NCI-H2196 treated with DMSO at 0.1 percent for 48 hours (cell line): ENCODE measurements around the gene PFN3.
A peak's percentile ranks its signal among the peaks of the same experiment; 100 is the strongest.

Experiments
- DNase-seq: peaks from one replicate; lab custom pipeline; 2025; ENCODE audit not compliant: unreplicated experiment; lab: John Stamatoyannopoulos, UW

PFN3 gene, protein sequence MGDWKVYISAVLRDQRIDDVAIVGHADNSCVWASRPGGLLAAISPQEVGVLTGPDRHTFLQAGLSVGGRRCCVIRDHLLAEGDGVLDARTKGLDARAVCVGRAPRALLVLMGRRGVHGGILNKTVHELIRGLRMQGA

DNA sequence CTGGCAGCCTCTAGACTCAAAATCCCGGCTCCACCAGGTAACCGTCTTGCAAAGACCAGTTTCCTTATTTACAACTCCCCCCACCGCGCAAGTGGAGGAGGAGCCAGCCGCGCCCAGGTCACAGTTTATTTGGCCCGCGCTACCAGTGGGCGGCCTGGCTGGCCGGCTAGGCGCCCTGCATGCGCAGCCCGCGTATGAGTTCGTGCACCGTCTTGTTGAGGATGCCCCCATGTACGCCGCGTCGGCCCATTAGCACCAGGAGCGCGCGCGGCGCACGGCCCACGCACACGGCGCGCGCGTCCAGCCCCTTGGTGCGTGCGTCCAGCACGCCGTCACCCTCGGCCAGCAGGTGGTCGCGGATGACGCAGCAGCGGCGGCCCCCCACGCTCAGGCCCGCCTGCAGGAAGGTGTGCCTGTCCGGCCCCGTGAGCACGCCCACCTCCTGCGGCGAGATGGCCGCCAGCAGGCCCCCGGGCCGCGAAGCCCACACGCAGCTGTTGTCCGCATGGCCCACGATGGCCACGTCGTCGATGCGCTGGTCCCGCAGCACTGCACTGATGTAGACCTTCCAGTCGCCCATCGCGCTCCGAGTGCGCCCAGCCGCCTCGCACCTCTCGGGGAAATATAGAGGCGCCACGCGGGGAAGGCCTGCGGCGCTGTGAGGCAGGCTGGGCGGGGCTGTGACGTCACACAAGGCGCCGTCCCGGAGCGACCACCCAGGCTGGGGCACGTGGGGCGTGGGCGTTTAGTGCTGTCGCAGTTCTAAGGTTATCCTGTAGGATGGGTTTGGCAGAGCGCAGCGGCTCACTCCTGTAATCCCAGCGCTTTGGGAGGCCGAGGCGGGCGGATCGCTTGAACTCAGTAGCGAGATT is at the start of gene PFN3:
Gene PFN3 (minus strand): TSS at position 665 of the 872 bp plus-strand sequence. CDS start 85 bp downstream, at position 580.
- no peak for DNase-seq

DNA sequence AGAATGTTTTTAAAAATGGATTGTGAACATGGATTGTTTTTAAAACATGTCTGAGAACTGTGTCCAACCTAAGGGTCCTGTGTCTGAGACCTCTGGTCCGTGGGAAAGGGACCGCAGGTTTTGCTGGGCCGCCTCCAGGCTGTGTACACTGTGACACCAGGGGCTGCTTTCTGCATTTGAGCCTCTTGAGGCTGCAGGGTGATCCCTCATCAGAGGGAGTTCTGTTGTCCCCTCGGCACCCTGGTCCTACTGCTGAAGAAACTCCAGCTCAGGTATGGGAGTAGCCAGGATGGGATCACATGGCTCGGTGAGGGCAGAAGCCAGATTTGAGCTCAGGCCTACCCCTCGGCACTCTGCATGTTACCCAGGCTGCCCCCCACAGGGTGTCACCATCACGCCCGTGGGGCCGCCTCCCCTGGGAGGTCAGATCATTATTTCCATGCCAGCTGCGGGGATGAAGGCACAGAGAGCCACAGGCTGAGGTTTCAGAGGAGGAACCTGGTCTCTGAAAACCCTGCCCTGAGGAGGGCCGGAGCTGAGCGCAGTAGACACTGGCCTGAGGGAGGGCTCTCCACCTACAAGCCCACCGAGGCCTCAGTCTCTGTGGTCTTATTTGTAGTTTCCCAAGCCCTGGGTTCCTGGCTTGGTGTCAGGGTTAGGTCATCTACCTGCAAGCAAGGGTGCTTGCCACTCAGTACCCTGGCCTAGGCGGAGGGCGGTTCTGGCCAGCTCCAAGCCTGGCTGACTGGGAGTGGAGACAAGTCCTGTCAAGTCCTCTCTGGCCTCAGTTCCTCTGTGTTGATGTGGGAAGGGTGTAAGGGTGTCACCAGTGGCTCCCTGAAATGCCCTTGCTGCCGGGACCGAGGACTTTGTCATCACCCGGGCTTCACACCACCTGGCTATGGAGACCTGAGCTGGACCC is 48.9 kb upstream of the PFN3 start:
- DNase-seq: no peak

DNA sequence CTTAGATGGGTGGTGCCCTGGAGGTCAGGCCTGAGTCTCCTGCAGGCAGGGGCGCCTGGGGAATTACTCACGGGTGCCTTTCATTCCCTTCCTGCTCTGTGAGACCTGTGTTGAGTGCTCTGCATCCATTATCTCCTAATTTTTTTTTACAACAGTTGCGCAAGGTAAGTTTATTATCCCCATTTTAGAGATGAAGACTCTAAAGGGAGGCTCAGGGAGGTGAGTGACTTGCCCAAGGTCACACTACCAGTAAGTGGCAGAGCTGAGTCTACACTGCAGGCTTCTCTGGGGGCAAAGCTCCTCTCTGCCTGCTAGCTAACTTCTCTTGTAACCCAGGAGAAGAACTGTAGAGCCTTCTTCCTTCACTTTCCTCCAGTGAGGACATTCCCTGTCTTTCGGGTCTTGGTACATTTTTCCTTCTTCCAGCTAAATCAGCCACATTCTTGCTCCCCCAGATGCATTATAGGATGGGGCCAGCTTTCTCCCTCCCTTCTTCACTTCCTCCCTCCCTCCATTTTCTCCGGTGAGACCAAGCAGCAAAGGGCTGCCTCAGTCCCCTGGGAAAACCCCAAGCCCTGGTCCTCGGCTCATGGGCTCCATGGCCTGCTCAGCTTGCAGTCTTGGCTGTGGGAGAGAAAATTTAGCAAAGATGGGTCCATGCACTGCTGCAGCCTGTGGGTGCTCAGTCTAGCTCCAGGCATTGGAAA is 47.9 kb upstream of the PFN3 start:
- DNase-seq: no peak

DNA sequence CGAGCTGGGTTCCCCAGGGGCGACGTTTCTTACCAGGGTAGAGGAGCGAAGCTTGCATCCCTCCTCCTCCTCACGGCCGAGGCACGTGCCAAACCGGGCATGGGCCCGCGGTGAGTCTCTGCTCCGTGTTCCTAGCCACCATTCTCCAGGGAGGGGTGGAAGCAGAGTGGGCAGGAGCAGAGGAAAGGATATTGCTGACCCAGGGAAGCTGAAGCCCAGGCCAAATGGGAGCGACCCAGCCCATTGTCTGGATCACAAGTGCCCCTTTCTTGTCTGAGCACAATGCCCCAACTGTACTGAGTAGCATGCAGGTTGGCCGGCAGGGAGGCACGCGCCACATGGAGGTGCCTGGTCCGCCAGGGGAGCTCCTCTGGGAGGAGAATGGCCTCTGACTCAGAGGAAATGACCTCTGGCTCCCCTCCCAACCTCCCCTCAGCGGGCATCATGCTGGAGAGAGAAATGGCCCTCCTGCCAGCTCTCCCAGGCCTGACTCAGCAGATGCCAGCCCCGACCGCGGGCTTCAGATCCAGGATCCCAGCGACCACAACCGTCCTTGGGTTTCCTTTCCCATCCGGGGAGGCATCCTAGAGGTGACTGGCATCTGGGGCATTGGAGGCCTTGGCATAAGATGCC is 47.3 kb upstream of the PFN3 start:
- DNase-seq: peak; percentile 79

DNA sequence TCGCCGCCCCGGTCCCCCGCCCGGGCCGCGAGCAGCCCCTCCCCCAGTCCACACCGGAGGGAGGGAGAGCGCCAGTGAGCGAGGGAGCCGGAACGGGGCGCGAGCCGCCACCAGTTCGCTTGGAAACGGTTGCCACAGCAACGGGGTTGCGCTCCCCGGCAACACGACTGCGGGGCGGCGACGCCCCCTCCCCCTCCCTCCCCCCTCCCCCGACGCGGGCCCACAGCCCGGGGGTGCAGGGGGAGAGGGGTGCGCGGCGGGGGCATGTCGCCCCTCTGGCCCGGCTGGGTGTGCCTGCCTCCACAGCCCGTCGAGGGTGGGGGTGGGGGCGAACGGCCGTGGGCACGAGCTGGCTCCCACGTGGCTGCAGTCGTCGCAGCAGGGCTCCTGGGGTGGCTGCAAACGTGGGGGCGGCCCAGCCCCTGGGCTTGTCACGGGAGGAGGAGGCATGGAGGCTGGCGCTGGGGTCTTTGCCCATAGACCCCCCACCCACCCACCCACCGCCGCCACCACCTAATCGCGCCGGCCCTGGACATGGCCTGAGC is 46.7 kb upstream of the PFN3 start:
- peak; percentile 69 for DNase-seq

DNA sequence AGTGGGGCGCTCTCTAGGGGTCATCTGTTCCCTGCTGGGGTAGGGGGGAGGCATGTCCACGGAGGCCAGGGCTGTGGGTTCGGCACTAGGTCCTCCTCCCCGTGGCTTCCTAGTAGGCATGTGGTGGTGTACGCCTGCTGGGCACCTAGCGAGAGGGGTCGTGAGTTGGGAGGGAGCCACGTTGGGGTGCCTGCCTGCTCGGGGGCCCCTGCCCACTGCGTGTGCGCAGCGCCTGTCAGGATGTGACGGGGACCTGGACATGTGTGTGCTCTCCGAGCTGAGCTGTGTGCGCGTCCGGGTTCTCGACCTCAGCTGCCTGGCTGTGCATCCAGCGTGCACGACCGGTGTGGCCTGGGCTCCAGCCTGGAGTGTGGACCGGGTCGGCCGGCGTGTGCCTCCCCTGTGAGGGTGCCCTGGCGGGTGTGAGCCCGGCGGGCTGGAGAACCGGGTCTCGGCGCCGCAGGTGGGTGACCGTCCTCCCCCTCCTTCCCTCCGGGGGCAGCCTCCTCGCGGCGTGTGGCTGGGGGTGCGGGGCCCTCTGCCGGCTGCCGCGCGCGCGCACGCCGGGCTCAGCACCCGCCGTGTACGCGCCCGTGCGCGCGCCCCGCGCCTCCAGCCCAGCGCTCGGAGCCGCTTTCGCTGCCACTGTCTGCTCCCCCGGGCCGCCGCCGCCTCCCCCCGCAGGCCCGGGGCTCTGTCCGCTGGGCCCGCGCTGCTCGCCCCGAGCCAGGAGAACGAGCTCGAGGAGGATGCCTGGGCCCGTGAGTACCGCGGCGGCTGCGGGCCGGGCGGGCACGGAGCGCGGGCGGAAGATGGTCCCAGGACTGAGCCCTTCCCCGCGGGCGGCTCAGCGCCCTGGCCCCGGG is 46.0 kb upstream of the PFN3 start, which contains the start of gene PRR7:
Gene PRR7 (plus strand): TSS at position 615 of the 866 bp plus-strand sequence. CDS start 8,254 bp downstream, outside the sequence.
- DNase-seq: peak; percentile 58

DNA sequence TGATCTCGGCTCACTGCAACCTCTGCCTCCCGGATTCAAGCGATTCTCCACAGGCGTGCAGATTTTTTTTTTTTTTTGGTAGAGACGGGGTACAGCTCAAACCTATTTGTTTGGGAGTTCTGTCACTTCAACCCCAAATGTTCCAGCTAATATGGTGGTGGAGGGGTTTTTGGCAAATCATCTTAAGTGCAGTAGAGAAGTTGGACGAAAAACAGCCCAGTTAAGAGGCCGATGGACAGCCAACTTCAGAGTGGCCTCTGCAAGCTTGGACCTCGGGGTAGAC is 45.4 kb upstream of the PFN3 start:
- DNase-seq: no peak

DNA sequence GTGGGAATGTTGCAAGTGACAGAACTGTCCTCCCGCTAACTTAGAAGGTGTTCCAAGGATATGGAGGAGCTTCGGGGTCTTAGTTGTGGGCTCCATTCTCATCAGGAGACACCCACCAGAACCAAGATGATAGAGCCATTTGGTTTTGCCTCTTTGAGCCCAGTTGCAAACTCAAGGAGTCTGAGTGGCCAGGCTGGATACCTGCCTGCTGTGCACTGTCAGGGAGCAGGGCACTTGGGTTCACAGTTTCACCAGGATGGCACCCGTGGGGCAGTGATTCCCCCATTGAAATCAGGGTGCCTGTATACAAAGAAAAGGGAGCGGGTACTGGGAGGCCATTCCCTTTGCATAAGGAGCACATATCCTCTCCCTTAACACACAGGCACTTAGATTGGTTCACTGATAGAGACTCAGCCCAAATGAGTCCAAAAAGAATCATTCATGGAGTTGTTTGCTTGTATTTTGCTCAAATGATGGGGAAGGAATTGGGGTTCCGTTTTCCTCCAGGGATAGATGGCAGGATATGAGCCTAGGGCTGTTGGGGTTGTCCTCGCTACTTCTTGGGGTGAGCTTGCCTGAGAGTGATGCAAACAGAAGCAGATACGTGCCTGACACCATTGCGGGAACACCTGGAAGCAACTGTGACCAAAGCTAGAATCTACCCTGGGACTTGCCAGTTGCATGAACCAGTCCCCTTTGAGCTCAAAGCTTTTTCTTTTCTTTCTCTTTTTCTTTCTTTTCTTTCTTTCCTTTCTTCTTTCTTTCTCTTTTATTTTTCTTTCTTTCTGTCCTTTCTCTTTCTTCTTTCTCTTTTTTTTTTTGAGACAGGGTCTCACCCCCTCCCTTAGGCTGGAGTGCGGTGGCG is 44.8 kb upstream of the PFN3 start:
- no peak for DNase-seq

DNA sequence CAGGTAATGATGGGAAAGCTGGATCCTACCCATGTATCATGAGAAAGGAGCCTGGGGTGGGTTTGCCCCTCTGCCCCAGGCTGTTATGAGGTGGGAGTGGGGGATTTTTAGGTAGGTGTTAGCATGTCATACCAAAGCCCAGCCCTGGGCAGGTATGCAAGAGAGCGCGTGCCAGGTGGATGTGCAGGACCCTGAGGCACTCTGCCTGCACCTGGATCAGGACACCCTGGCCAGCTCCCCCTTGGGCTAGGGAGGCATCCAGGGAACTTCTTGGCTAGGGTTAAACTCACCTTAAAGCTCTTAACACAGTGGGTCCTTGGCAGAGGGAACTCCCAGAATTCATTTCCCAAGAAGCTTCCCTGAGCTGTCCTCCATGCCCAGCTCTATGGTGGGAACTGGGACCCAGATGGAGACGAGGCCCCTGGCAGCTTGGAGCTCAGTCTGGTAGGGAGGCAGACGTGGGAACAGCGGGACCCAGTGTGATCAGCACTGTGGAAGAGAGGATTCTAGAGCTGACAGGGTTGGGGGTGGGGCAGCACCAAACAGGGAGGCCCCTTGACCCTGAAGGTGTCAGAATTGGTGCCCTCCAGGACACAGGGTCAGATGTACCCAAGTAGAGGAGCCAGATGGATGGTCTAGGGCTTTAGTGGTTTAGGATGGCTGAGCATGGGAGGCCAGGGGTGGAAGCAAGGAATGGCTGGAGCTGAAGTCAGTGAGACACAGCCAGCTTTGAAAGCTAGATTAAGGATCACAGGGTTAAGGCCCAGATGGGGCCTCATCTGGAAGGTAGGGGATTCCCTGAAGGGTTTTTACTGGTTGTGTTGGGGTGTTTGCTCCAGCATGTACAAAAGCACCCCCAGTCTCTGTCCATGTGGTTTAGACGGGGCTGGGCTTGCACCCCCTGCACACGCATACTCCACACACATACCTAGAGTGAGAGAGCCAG is 43.9 kb upstream of the PFN3 start:
- no peak for DNase-seq

DNA sequence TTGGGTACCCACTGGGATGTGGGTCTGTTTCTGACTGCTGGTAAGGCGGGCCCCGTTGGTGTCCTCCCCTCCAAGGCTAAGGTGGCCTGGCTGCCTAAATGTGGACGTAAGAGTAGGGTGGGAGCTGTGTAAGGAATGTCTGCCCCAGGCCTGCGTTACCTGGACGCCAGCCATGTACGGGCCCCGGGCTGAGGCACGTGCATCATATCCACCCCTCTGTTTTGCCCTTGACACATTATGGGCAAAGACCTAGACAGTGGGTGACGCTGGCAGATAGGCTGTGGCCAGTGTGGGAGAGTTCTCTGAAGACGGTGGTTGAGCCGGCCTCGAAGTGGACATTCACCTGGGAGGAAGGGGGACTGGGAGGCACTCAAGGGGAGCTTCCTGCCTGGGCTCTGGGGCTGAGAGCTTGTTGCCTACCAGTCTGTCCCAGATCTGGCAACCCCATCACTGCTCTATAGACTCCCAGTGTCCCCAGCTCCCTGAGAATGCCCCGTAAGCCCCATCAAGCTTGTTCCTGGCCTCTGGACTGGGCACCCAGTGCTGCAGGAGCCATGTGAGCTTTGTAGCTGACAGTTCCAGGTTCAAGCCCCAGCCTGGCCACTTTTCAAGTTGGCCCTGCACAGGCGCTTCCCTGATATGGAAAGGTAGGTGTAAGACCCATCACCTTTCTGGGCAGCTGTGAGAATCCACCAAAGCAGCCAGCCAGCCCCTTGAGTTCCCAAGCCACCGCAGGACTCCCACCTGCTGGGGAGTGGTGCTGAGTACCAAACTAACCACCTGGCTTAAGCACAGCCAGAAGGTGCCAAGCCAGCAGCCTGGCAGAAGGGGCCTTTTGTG is 42.9 kb upstream of the PFN3 start:
- no peak for DNase-seq

DNA sequence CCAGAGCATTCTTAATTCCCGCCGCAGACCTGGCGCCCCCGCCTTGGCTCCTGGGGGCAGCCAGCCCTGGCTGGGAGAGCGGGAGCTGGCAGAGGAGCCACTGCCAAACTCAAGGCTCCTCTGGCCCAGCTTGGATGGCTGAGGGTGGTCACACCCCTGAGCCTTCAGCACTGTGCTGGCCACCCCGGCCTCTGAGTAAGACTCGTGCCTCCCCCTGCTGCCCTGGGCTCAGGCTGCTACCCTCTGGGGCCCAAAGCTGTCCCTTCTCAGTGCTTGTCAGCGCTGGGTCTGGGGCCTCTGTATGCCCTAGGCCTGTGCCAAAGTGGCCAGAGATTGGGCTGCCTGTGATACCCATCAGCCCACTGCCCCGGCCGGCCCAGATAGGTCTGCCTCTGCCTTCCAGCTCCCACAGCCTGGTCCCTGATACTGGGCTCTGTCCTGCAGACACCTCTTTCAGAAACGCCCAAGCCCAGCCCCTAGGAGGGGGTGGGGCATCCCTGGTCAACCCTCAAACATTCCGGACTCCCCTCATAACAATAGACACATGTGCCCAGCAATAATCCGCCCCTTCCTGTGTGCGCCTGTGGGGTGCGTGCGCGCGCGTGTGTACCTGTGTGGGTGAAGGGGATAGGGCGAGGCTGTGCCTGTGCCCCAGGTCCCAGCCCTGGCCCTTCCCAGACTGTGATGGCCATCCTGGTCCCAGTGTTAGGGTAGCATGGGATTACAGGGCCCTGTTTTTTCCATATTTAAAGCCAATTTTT is 41.8 kb upstream of the PFN3 start:
- no peak for DNase-seq

DNA sequence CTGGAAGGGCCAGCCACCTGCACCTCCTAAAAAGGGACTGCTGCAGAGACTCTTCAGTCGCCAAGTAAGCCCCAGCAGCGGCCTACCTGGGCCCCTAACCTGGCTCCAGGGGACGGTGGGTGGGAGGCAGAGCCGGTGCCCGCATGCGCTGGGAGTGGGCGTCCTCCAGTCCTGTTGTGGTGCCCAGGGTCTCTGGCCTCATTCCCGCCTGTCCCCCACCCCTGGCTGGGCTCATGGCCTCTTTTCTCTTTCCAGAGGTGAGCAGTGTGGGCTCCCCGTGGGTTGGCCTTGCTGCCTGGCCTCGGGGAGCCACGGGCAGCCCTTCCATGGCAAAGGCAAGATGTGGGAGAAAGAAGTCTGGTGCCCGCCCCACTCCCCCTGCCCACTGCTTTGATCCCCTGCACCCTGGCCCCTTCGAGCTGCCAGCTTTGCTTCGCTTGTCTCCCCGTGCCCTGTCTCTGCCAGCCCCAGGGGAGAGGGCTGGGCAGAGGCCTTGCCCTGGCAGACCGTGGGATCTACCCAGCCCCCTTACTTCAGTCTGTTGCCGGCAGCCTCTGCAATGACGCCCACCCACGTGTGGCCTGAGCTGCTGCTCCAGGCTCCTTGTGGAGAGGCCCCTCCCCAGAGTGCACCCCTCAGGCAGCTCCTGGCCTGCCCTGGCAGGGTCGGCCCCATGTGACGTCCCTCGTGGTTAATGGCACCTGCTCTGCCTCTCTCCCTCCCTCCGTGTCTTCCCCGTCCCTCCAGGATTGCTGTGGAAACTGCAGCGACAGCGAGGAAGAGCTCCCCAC is 40.7 kb upstream of the PFN3 start:
- DNase-seq: no peak

DNA sequence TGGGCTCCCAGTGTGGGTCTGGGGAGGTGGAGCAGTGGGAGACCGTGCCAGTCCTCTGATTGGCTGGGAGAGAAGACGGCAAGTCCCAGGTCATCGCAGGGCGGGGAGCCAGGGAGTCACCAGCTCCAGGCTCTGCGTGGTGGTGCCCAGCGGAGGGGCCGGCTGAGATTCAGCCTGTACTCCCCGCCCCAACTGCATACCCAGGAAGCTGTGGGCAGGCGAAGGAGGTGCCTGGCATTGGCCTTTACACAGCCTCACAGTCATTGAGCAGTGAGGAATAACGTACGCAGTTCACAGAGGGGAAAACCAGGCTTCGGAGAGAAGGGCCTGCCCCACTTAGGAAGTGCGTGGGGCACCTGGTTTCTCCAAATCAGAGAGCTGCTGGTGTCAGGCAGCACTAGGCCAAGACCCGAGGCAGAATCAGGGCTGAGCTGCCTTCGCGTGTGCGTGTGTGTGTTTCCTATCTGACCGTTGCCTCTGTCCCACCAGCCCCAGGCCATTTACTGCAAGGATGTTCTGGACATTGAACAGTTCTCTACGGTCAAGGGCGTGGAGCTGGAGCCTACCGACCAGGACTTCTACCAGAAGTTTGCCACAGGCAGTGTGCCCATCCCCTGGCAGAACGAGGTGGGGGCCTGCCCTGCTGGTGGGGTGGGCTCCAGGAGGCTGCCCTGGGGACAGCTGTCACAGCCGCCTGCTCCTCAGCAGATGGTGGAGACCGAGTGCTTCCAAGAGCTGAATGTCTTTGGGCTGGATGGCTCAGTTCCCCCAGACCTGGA is 39.9 kb upstream of the PFN3 start:
- no peak for DNase-seq

DNA sequence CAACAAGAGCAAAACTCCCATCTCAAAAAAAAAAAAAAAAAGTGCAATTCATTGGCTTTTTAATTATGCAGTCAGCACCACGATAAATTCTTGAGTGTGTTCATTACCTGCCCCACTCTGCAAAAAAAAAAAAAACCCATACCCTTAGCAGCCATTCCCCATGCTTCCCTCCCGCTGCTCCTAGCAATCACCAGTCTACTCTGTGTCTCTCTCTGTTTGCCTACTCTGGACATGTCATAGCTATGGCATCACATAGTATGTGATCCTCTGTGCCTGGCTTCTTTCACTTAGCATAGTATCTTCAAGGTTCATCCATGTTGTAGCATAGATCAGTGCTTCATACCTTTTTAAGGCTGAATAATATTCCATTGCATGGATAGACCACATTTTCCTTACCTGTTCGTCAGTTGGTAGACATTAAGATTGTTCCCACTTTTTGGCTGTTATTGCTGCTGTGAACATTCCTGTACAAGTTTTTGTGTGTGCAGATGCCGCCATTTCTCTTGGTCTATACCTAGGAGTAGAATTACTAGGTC is 39.1 kb upstream of the PFN3 start:
- DNase-seq: no peak
